22Rv1 (cell line): ENCODE data around the gene MCRS1.

Source experiments
- H3K27ac ChIP-seq: fragments of 450-650 bp; 2 replicates; pipeline ENCODE4 v1.5.1; 2017
- CTCF ChIP-seq: fragments of 450-650 bp; IDR thresholded peaks from 2 replicates; pipeline ENCODE4 v1.5.1; 2017; ENCODE audit warnings: mild to moderate bottlenecking
- ZFX ChIP-seq: fragments of 450-650 bp; IDR thresholded peaks from 2 replicates; pipeline ENCODE4 v1.6.1; 2017; ENCODE audit warnings: antibody characterized with exemption, borderline replicate concordance

The MCRS1 gene

GRCh38 chr12:49559011-49559675 lies 8.8 kb downstream of the MCRS1 start:
- TF ChIP-seq ZFX, result no peak
- TF ChIP-seq CTCF, result no peak
- no peak overlapping the region for H3K27ac ChIP-seq

GRCh38 chr12:49558526-49558925 lies 9.4 kb downstream of the MCRS1 start:
- H3K27ac ChIP-seq, result no peak overlapping the region
- TF ChIP-seq CTCF, result no peak
- TF ChIP-seq ZFX, result no peak

GRCh38 chr12:49557917-49558215 lies 10.1 kb downstream of the MCRS1 start:
- H3K27ac ChIP-seq, result no peak overlapping the region
- TF ChIP-seq ZFX (no peak), CTCF (peak; percentile 35)

GRCh38 chr12:49557187-49557916 lies 10.6 kb downstream of the MCRS1 start:
- TF ChIP-seq ZFX, result no peak
- no peak for TF ChIP-seq CTCF
- no peak overlapping the region for H3K27ac ChIP-seq

- no peak overlapping the region for H3K27ac ChIP-seq
- TF ChIP-seq ZFX (no peak), CTCF (no peak)
Measured at GRCh38 chr12:49556391-49557186, 11.4 kb downstream of the MCRS1 start.

- no peak overlapping the region for H3K27ac ChIP-seq
- TF ChIP-seq CTCF (no peak), ZFX (no peak)
Measured at GRCh38 chr12:49555631-49556390, 12.1 kb downstream of the MCRS1 start.

GRCh38 chr12:49554266-49554665 lies 13.7 kb downstream of the MCRS1 start:
- H3K27ac ChIP-seq, result no peak overlapping the region
- TF ChIP-seq CTCF (no peak), ZFX (no peak)
